Esophagus squamous epithelium (tissue), 5 donors: ENCODE measurements around the gene MICAL2. TPM values are rescaled to one million over a fixed set of nuclear protein-coding genes. Genes with fewer than 3 reads are reported as not detected.

Experiments used
- DNase-seq: peaks from one replicate; lab custom pipeline; 2025; lab: John Stamatoyannopoulos, UW
- H3K27ac ChIP-seq, 4 donors: fragments of 200-600 bp; sonication (generic); one replicate each; pipeline ENCODE4 v1.5.1; 2016 to 2019; ENCODE audit warnings: mild to moderate bottlenecking in 1 of 4
- H3K27me3 ChIP-seq, 4 donors: fragments of 200-600 bp; sonication (generic); 1 replicate in 3 of 4; 2 replicates in 1 of 4; pipeline versions ENCODE4 v1.5.1 to v1.6.0; 2017 to 2021; ENCODE audit warnings: antibody characterized with exemption in 1 of 4
- H3K36me3 ChIP-seq, 3 donors: fragments of 200-600 bp; sonication (generic); one replicate each; pipeline ENCODE4 v1.5.1; 2016 to 2019
- H3K4me1 ChIP-seq, 3 donors: fragments of 200-600 bp; sonication (generic); one replicate each; pipeline ENCODE4 v1.5.1; 2017 to 2019
- H3K4me3 ChIP-seq, 4 donors: fragments of 200-600 bp; sonication (generic); 1 replicate in 3 of 4; 2 replicates in 1 of 4; pipeline ENCODE4 v1.5.1; 2016 to 2019; ENCODE audit warnings: mild to moderate bottlenecking in 2 of 4, moderate library complexity in 1 of 4
- H3K9me3 ChIP-seq, 3 donors: fragments of 200-600 bp; sonication (generic); one replicate each; pipeline ENCODE4 v1.5.1; 2016 to 2019
- CTCF ChIP-seq, 6 experiments: fragments of 450-650 bp in 4 of 6; fragments of 200-600 bp in 2 of 6; sonication (generic) in 2 of 6; IDR thresholded peaks; one replicate each; pipeline ENCODE4 v1.5.1; 2016 to 2019; ENCODE audit warnings: antibody characterized with exemption in 6 of 6, mild to moderate bottlenecking in 4 of 6, moderate library complexity in 4 of 6
- POLR2A ChIP-seq, 4 donors: fragments of 450-650 bp; IDR thresholded peaks; one replicate each; pipeline ENCODE4 v1.6.1; 2017; ENCODE audit warnings: antibody characterized with exemption in 4 of 4, mild to moderate bottlenecking in 4 of 4, moderate library complexity in 3 of 4
- WGBS, 2 donors: methylation state at CpG; one replicate each; pipeline ENCODE4 v1.1.5; 2018; 5-methylcytosine and 5-hydroxymethylcytosine counted together
- intact Hi-C: fragments of 100-400 bp; cut with DNase I; formaldehyde crosslinking; loops from one replicate; pipeline ENCODE4 v1.15.0; 2022
- total RNA-seq, 4 donors: library from RNA; depleted of rRNA; stranded (reverse); fragments of >200 nt; gene quantifications; one replicate each; pipeline ENCODE4 v1.1.0, GENCODE V29; 2016
- donor health status: DM: yes; HTN: yes; CAD: no.

Gene MICAL2
- total RNA-seq, 4 donors from 2014 or later, result 10.1 to 49.0 (median 19.8) TPM

DNA sequence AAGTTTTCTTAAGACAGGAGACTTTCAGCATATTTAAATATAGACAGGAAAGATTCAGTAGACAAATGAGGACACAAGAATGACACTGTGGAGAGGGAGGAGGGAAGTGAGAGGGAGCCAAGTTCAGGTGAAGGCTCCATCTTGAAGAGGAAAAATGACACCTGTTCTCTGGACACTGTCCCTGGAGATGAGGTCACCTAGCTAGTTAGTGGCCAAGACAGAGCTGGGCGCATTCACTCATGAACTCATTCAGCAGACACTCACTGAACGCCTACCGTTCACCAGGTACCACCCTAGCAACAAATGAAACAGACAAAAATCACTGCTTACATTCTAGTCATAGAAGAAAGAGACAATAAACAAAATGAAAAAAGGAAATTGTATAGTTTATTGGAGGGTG lies 163.7 kb downstream of the MICAL2 start:
- WGBS, 2 donors, result 81 to 82% methylated on average over 3 of the region's 3 CpGs
- intact Hi-C loops, result no loop called here
- H3K36me3 ChIP-seq, result no peaks in the 10 kb centered on the region
- H3K9me3 ChIP-seq, result no peaks in the 10 kb centered on the region
- no peaks in the 10 kb centered on the region for H3K27me3 ChIP-seq
- H3K4me3 ChIP-seq, result no peak overlapping the region
- no peak for DNase-seq
- no peak overlapping the region for H3K27ac ChIP-seq
- TF ChIP-seq POLR2A (IDR thresholded peaks at IDR 0.05) (no peak), CTCF (IDR thresholded peaks at IDR 0.05) (no peak)
- peaks cover 0 to 13% (median 6%) of the 10 kb centered on the region in 3 donors for H3K4me1 ChIP-seq

DNA sequence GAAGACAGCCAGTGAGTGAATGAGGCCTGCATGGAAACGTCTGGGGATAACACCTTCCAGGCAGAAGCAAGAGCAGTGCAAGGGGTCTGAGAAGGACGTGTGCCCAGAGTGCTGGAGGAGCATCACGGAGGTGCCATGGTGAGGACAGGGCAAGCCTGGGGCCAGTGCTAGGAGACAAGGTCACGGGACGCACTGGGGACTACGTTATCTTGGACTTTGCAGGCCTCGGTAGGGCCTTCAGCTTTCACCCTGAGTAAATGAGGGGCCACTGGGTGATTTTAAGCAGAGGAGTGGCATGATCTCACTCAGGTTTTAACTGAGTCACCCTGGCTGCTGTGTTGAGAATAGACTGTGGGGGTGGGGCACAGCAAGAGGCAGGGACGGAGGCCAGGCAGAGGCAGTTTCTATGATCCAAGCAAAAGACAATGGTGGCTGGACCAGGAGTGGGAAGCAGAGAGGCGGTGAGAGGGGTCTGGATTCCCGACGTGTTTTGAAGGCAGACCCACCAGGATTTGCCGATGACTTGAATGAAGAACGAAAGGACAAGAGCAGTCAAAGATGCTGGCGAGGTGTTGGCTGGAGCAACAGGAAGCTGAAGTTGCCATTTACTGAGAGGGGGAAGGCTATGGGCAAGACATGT lies 164.3 kb downstream of the MICAL2 start:
- 88 to 90% methylated on average over 14 of the region's 14 CpGs for WGBS, 2 donors
- intact Hi-C loops, result no loop called here
- TF ChIP-seq CTCF (IDR thresholded peaks at IDR 0.05) (no peak), POLR2A (IDR thresholded peaks at IDR 0.05) (no peak)
- H3K4me3 ChIP-seq, result no peak overlapping the region
- DNase-seq, result no peak
- H3K9me3 ChIP-seq, result no peaks in the 10 kb centered on the region
- H3K4me1 ChIP-seq, result peaks cover 0 to 7% (median 6%) of the 10 kb centered on the region in 3 donors
- no peak overlapping the region for H3K27ac ChIP-seq
- no peaks in the 10 kb centered on the region for H3K27me3 ChIP-seq
- no peaks in the 10 kb centered on the region for H3K36me3 ChIP-seq

DNA sequence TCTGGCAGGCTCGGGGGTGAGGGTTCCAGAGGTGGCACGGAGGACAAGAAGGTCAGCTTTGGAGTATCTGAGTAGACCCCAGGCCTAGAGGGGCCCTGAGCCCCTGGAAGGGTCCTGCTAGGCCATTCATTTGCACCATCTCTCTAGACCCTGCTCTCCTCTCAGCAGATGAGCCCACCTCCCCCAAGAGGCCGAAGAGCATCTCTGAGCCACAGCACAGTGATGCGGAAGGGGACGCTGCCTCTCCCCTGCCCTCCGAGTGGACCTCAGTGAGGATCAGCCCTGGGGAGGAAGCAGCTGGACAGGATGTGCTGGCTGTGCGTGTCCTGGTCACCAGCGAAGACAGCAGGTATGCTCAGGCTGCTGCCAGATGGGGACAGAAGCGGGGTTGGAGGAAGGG lies 165.4 kb downstream of the MICAL2 start:
- Histone ChIP-seq H3K27ac (no peak overlapping the region), H3K4me1 (no peaks in the 10 kb centered on the region), H3K36me3 (no peaks in the 10 kb centered on the region), H3K9me3 (no peaks in the 10 kb centered on the region), H3K4me3 (no peak overlapping the region), H3K27me3 (no peaks in the 10 kb centered on the region)
- intact Hi-C loops, result no loop called here
- DNase-seq, result no peak
- 52 to 70% methylated on average over 3 of the region's 9 CpGs for WGBS, 2 donors
- TF ChIP-seq POLR2A (IDR thresholded peaks at IDR 0.05) (no peak), CTCF (IDR thresholded peaks at IDR 0.05) (no peak)

DNA sequence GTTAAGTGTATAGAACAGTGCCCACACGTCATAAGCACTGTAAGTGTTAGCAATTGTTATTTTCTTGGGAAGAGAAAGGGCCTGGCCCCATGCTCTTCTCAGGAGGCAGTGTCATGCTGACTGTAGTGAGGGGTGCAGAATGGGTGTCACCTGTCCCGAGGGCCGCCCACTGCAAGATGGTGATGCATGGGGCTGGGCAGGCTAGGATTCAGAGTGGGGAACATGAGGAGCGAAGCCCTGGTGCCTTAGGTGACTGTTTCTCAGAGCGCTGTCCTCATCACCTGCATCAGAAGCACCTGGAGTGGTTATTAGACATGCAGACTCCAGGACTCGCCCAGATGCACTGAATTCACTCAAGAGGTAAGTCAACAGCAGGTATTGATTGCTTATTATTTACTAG lies 166.0 kb downstream of the MICAL2 start:
- Histone ChIP-seq H3K27ac (no peak overlapping the region), H3K9me3 (no peaks in the 10 kb centered on the region), H3K36me3 (no peaks in the 10 kb centered on the region), H3K4me3 (no peak overlapping the region), H3K27me3 (no peaks in the 10 kb centered on the region), H3K4me1 (no peaks in the 10 kb centered on the region)
- TF ChIP-seq POLR2A (IDR thresholded peaks at IDR 0.05) (no peak), CTCF (IDR thresholded peaks at IDR 0.05) (no peak)
- DNase-seq, result no peak
- intact Hi-C loops, result no loop called here
- 89 to 90% methylated on average over 2 to 6 of the region's 6 CpGs for WGBS, 2 donors

DNA sequence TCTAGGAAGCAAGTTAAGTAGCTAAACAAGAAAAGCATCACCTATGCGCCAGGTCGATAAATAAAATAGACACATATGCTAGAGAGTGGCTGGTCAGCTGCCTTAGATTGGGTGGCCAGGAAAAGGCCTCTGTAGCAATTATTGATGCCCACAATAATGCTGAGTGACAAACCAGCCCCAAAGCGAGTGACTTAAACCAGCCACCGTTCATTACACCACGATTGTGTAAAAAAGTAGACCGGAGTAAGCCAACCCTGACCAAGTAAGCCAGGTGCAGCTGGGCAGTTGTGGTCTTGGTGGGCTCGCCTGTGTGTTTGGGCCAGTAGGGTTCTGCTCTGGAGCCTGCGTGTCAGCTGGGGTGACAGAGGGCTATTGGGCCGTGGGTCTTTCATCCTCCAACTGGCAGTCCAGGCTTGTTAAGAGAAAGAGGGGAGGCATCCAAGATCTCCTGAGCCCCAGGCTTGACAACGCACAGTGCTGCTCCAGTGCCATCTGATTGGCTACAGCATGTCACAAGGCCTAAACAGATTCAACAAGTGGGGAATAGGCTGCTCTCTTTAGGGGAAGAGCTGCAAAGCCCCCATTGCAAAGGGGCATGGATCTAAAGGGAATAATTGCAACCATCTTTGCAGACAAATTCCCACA lies 166.6 kb downstream of the MICAL2 start:
- H3K27ac ChIP-seq, result no peak overlapping the region
- peaks cover 0 to 4% (median 0%) of the 10 kb centered on the region in 3 donors for H3K4me1 ChIP-seq
- no peak overlapping the region for H3K4me3 ChIP-seq
- no peak for DNase-seq
- TF ChIP-seq CTCF (IDR thresholded peaks at IDR 0.05) (no peak), POLR2A (IDR thresholded peaks at IDR 0.05) (no peak)
- no peaks in the 10 kb centered on the region for H3K9me3 ChIP-seq
- H3K27me3 ChIP-seq, result no peaks in the 10 kb centered on the region
- 69 to 82% methylated on average over 9 of the region's 10 CpGs for WGBS, 2 donors
- no peaks in the 10 kb centered on the region for H3K36me3 ChIP-seq
- intact Hi-C loops, result no loop called here
